ENCODE data around the gene PHLDB3. TPM values are rescaled to one million over a fixed set of nuclear protein-coding genes. Genes with fewer than 3 reads are reported as not detected.
A peak's percentile ranks its signal among the peaks of the same experiment; 100 is the strongest.
"Not testable (repeated sequence)": the region's sequence is repeated elsewhere in the genome, so short reads cannot be mapped to it uniquely, and the experiment has no call there.

The PHLDB3 gene
- total RNA-seq, 2 donors from 2014 or later: 22.4 to 26.1 TPM

DNA sequence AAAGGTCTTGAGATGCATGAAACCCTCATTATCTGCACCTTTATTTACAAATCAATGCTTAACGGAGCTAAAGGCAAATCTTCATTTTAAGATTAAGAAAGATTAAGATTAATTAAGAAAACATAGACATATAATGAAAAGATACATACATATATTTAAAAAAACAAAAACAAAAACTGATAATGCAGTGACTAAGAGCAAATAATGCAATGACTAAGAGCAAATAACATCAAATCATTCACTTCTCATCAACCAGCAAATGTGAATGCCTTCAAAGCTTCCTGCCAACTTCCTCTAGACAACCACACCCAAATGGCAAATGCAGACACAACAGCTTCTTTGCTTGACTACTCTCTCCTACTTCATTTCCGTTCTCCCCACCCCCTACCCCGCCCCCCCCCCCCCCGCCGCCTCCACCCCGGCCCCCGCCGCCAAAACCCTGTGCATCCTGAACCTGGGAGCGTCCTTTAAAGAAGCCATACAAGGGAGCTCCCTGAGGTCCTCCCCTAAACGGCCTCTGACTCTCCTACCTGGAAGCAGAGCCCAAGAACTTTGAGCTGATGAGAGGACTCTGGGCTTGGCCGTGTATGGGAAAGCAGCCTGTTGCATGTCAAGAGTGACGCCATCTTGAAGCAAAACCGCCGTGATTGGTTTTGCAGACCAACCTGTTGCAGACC, 65.4 kb downstream of the PHLDB3 start:
- Mint-ChIP-seq H3K9me3 (peaks cover 0 to 3% of the 10 kb centered on the region in 2 donors), H3K27ac (peak overlapping the region; percentile 54), H3K4me3 (peak overlapping the region; percentile 39 to 62), H3K36me3 (ENCODE audit: insufficient read depth in 2 of 2) (peaks cover 2 to 5% of the 10 kb centered on the region in 2 donors), H3K4me1 (ENCODE audit: low read depth) (peaks cover 34% of the 10 kb centered on the region), H3K27me3 (ENCODE audit: low read depth) (no peaks in the 10 kb centered on the region)
- DNase-seq (peak in 1 of 2 donors; percentile 9), ATAC-seq (replicated peaks in 1 of 2) (peak; percentile 47 to 79)

DNA sequence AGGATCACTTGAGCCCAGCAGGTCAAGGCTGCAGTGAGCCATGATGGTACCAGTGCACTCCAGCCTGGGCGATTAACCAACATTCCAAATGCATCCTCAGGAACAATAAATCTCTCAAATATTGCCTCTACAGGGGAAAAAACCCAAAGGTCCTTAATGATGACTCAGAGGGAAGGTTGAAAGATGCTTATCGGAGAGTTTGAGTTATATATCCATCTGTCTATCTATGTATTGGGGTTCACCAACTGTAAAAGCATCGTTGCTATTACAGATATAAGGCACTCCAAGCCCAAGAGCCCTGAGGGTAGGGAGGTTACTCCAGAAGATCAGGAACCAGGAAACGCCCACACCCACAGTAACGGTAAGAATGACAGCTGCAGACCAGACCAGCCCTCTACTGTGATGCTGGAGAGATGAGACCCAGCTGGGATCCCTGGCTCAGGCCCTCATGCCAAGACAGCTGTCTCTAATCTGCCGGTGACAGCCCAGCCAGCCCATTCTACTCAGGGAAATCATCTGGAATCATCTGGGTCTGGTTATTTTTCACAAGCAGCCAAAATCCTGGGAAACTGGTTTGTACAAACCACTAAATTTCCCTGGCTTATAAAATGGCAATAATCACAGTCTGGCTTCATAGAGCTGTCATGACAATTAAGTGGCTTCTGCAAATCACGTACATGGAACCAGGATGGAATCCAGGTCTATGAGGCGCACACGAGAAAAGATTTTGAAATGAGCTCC, 66.1 kb downstream of the PHLDB3 start:
- peaks cover 2 to 5% of the 10 kb centered on the region in 2 donors for H3K36me3 Mint-ChIP-seq (ENCODE audit: insufficient read depth in 2 of 2)
- H3K27ac Mint-ChIP-seq: peak overlapping the region; percentile 54
- H3K27me3 Mint-ChIP-seq (ENCODE audit: low read depth): no peaks in the 10 kb centered on the region
- peak overlapping the region; percentile 39 to 62 for H3K4me3 Mint-ChIP-seq
- ATAC-seq (replicated peaks in 1 of 2) (peak in 1 of 2 donors; percentile 56), DNase-seq (no peak)
- peaks cover 32% of the 10 kb centered on the region for H3K4me1 Mint-ChIP-seq (ENCODE audit: low read depth)
- peaks cover 0 to 3% of the 10 kb centered on the region in 2 donors for H3K9me3 Mint-ChIP-seq

DNA sequence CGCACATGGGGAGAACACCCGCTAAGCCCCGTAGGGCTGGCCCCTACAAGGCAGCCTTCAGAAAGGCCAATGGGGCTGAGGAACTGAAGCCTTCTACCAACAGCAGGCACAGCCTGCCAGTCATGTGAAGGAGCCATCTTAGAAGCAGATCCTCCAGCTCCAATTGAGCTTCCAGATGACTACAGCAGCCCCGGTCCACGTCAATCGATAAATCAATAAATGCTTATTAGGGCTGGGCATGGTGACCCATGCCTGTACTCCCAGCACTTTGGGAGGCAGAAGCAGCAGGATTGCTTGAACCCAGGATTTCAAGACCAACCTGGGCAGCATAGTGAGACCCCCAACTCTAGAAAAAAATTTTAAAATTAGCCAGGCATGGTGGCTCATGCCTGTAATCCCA, 66.8 kb downstream of the PHLDB3 start:
- ATAC-seq (replicated peaks in 1 of 2) (no peak), DNase-seq (no peak)
- no peak overlapping the region for H3K27ac Mint-ChIP-seq
- peaks cover 33% of the 10 kb centered on the region for H3K4me1 Mint-ChIP-seq (ENCODE audit: low read depth)
- H3K4me3 Mint-ChIP-seq: peak overlapping the region in 1 of 2 donors; percentile 42
- peaks cover 0 to 3% of the 10 kb centered on the region in 2 donors for H3K9me3 Mint-ChIP-seq
- no peaks in the 10 kb centered on the region for H3K27me3 Mint-ChIP-seq (ENCODE audit: low read depth)
- H3K36me3 Mint-ChIP-seq (ENCODE audit: insufficient read depth in 2 of 2): peaks cover 2 to 5% of the 10 kb centered on the region in 2 donors

DNA sequence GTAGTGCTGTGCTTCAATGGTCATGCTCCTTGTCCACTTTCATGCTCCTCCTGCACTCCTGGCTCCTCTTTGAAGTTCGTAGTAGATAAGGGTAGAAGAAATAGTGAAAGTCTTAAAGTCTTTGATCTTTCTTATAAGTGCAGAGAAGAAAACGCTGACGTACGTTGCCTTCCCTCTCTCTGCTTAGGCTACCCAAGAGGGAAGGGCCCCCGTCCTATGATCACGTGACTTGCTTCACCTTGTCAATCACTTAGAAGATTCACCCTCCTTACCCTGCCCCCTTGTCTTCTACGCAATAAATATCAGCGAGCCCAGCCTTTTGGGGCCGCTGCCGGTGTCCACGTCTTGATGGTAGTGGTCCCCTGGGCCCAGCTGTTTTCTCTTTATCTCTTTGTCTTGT, 67.3 kb downstream of the PHLDB3 start:
- not testable (repeated sequence) for DNase-seq; H3K27ac Mint-ChIP-seq; H3K27me3 Mint-ChIP-seq (ENCODE audit: low read depth); ATAC-seq (replicated peaks in 1 of 2); H3K36me3 Mint-ChIP-seq (ENCODE audit: insufficient read depth in 2 of 2); H3K9me3 Mint-ChIP-seq
- peak overlapping the region in 1 of 2 donors; percentile 42 for H3K4me3 Mint-ChIP-seq
- peaks cover 35% of the 10 kb centered on the region for H3K4me1 Mint-ChIP-seq (ENCODE audit: low read depth)

DNA sequence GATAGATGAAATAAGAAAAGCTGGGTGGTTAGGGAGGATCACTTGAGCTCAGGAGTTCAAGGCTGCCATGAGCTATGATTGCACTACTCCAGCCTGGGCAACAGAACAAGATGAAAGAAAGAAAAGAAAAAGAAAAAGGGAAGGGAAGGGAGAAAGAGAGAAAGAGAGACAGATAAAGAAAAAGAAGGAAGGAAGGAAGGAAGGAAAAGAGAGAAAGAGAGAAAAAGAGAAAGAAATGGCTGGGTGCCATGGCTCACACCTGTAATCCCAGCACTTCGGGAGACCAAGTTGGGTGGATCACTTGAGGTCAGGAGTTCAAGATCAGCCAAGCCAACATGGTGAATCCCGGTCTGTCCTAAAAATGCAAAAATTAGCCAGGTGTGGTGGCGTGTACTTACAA, 68.8 kb downstream of the PHLDB3 start:
- Mint-ChIP-seq H3K4me1 (ENCODE audit: low read depth) (peaks cover 39% of the 10 kb centered on the region), H3K27me3 (ENCODE audit: low read depth) (no peaks in the 10 kb centered on the region), H3K36me3 (ENCODE audit: insufficient read depth in 2 of 2) (peaks cover 2 to 5% of the 10 kb centered on the region in 2 donors), H3K9me3 (peaks cover 0 to 3% of the 10 kb centered on the region in 2 donors), H3K27ac (no peak overlapping the region), H3K4me3 (no peak overlapping the region)
- DNase-seq (no peak), ATAC-seq (replicated peaks in 1 of 2) (no peak)

DNA sequence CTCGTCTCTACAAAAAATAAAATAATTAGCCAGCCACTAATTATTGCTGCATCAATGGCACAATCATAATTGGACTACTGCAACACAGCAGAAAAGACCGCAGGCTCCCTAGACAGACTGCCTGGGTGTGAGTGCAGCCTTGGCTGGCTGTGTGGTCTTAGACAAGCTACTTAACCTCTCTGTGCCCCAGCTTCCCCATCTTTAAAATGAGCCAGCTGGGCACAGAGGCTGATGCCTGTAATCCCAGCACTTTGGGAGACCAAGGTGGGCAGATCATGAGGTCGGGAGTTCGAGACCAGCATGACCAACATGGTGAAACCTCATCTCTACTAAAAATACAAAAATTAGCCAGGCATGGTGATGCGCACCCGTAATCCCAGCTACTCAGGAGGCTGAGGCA, 70.9 kb downstream of the PHLDB3 start:
- Mint-ChIP-seq H3K9me3 (no peaks in the 10 kb centered on the region), H3K4me3 (no peak overlapping the region), H3K4me1 (ENCODE audit: low read depth) (peaks cover 39% of the 10 kb centered on the region), H3K27ac (no peak overlapping the region), H3K27me3 (ENCODE audit: low read depth) (no peaks in the 10 kb centered on the region), H3K36me3 (ENCODE audit: insufficient read depth in 2 of 2) (no peaks in the 10 kb centered on the region)
- ATAC-seq (replicated peaks in 1 of 2): no peak
- DNase-seq: no peak

DNA sequence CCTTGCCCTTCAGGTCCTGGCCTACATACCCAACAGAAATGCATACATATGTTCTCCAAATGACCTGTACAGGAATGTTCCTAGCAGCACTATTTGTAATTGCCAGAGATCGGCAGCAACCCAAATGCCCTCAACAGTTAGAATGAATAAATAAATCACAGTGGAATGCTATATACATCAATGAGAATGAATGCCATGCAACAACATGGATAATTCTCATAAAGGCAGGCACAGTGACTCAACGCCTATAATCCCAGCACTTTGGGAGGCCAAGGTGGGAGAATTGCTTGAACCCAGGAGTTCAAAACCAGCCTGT, 71.2 kb downstream of the PHLDB3 start:
- Mint-ChIP-seq H3K9me3 (no peaks in the 10 kb centered on the region), H3K36me3 (ENCODE audit: insufficient read depth in 2 of 2) (no peaks in the 10 kb centered on the region), H3K4me1 (ENCODE audit: low read depth) (peaks cover 35% of the 10 kb centered on the region), H3K27ac (no peak overlapping the region), H3K4me3 (no peak overlapping the region), H3K27me3 (ENCODE audit: low read depth) (no peaks in the 10 kb centered on the region)
- ATAC-seq (replicated peaks in 1 of 2) (no peak), DNase-seq (no peak)

DNA sequence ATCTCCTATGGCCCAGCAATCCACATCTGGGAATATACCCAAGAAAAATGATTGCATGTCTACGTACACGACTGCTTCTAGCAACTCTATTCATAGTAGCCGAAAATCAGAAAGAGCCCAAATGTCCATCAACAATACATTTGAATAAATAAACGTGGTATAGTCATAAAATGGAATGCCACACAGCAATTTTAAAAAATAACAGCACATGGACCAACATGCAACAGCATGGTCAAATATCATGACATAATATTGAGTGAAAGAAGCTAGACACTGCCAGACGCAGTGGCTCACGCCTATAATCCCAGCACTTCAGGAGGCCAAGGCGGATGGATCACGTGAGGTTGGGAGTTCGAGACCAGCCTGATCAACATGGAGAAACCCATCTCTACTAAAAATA, 73.6 kb downstream of the PHLDB3 start:
- H3K27me3 Mint-ChIP-seq (ENCODE audit: low read depth): no peaks in the 10 kb centered on the region
- DNase-seq (no peak), ATAC-seq (replicated peaks in 1 of 2) (no peak)
- no peak overlapping the region for H3K27ac Mint-ChIP-seq
- no peaks in the 10 kb centered on the region for H3K36me3 Mint-ChIP-seq (ENCODE audit: insufficient read depth in 2 of 2)
- no peak overlapping the region for H3K4me3 Mint-ChIP-seq
- no peaks in the 10 kb centered on the region for H3K9me3 Mint-ChIP-seq
- peaks cover 20% of the 10 kb centered on the region for H3K4me1 Mint-ChIP-seq (ENCODE audit: low read depth)

DNA sequence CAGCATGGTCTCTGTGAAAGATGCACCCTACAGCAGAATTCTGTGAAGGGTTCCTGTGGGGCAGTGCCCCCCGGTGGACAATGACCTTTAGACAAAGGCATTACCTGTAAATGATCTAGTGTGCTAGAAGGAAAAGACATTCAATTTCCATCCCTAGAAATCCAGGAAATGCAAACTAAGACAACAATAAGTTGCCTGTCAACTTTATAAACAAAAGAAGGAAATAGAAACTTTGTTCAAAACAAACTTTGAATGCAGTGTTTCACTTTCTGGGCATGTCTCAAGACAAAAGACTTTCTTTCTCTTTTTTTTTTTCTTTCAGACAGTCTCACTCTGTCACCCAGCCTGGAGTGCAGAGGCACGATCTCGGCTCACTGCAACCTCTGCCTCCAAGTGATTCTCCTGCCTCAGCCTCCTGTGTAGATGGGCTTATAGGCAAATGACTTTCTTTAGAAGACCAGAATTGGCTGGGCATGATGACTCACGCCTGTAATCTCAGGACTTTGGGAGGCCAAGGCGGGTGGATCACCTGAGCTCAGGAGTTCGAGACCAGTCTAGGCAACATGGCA, 74.3 kb downstream of the PHLDB3 start:
- ATAC-seq (replicated peaks in 1 of 2): no peak
- Mint-ChIP-seq H3K4me3 (no peak overlapping the region), H3K27ac (no peak overlapping the region), H3K27me3 (ENCODE audit: low read depth) (no peaks in the 10 kb centered on the region), H3K9me3 (no peaks in the 10 kb centered on the region), H3K4me1 (ENCODE audit: low read depth) (peaks cover 20% of the 10 kb centered on the region), H3K36me3 (ENCODE audit: insufficient read depth in 2 of 2) (no peaks in the 10 kb centered on the region)
- DNase-seq: no peak

DNA sequence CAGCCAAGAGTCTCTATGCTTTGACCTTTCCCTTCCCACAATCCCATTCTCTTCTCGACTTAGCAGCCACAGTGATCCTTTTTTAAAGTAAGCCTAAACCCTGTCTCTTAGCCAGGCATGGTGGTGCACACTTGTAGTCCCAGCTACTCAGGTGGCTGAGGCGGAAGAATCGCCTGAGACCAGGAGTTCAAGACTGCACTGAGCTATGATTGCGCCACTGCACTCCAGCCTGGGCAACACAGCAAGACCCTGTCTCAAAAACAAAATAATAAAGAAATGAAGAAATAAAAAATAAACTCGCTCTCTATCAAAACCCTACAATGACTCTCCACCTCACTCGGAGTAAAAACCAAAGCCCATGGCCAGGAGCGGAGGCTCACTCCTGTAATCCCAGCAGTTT, 75.2 kb downstream of the PHLDB3 start:
- no peak for DNase-seq
- H3K9me3 Mint-ChIP-seq: no peaks in the 10 kb centered on the region
- H3K4me3 Mint-ChIP-seq: no peak overlapping the region
- H3K27ac Mint-ChIP-seq: no peak overlapping the region
- no peaks in the 10 kb centered on the region for H3K36me3 Mint-ChIP-seq (ENCODE audit: insufficient read depth in 2 of 2)
- H3K4me1 Mint-ChIP-seq (ENCODE audit: low read depth): peaks cover 20% of the 10 kb centered on the region
- no peaks in the 10 kb centered on the region for H3K27me3 Mint-ChIP-seq (ENCODE audit: low read depth)
- ATAC-seq (replicated peaks in 1 of 2): no peak

DNA sequence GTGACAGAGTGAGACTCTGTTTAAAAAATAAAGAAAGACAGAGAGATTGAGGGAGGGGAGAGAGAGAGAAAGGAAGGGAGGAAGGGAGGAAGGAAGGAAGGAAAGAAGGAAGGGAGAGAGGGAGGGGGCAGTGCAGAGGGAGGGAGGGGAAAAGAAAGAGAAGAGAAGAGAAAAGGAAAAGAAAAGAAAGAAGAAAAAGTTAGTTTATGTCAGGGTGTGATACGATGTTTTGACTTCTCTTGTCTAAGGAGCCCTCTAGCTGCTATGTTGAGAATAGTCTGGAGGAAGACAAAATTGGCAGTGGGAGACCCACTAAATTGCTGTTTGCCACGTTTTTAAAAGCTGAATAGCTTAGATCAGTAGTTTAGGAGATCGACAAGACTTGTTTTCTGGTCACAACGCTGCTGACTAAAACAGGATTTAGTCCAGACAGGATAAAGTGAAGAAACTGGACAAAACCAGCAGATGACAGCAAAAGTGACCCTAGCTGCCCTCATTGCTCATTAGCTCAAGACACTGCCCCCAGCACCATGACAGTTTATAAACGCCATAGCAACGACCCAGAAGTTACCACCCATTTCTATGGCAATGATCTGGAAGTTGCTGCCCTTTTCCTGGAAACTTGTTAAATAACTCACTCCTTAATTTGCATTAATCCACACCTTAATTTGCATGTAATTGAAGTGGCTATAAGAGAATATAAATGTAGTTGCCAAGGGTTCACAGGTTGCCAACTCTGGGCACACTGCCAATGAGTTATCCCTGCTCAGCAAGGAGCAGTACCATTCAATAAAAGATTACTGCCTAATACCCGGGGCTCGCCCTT, 78.8 kb downstream of the PHLDB3 start:
- Mint-ChIP-seq H3K27ac (no peak overlapping the region), H3K4me1 (ENCODE audit: low read depth) (peaks cover 7% of the 10 kb centered on the region), H3K4me3 (peak overlapping the region; percentile 23 to 36), H3K9me3 (no peaks in the 10 kb centered on the region), H3K27me3 (ENCODE audit: low read depth) (no peaks in the 10 kb centered on the region), H3K36me3 (ENCODE audit: insufficient read depth in 2 of 2) (no peaks in the 10 kb centered on the region)
- no peak for DNase-seq
- no peak for ATAC-seq (replicated peaks in 1 of 2)

Measured in activated T-cell treated with anti-CD3 and anti-CD28 coated beads, Interleukin-2, amount 50 U/mL, for 72 hours (primary cell).